Left ventricle myocardium superior (tissue), 1 donor: ENCODE measurements around the gene BATF. TPM values are rescaled to one million over a fixed set of nuclear protein-coding genes. Genes with fewer than 3 reads are reported as not detected.

ENCODE experiments used
- ATAC-seq: fragments of 200-7000 bp; cut with Tn5 transposase; one replicate; pipeline ENCODE4 v1.9.1; 2020; ENCODE audit warnings: mild to moderate bottlenecking, moderate library complexity
- DNase-seq: peaks from one replicate; pipeline ENCODE4 v3.0.0-alpha.2; 2020
- intact Hi-C: fragments of 100-400 bp; cut with micrococcal nuclease; formaldehyde crosslinking; loops from one replicate; pipeline ENCODE4 v1.11.0; 2022
- total RNA-seq: library from RNA; stranded (reverse); fragmentation: NEBNext Ultra II Directional; extraction: Animal tissue kit (Norgen Biotek cat#: 25700); gene quantifications from one replicate; pipeline ENCODE4 v1.2.1, GENCODE V29; 2021
- donor health status: DM: no; HTN: yes; CAD: no; lungs with severe emphysema.

BATF gene
- total RNA-seq, 1 donor from 2014 or later = 0.74 TPM

- intact Hi-C loops = no loop called here
- DNase-seq (no peak), ATAC-seq (no peak)
These were observed 30.9 kb downstream of the BATF start for GRCh38 chr14:75553157-75553556.

GRCh38 chr14:75553761-75554364 is 31.6 kb downstream of the BATF start:
- ATAC-seq (no peak), DNase-seq (no peak)
- intact Hi-C loops = no loop called here

GRCh38 chr14:75554482-75554881 is 32.2 kb downstream of the BATF start:
- intact Hi-C loops = no loop called here
- ATAC-seq (no peak), DNase-seq (no peak)

- ATAC-seq (no peak), DNase-seq (no peak)
- intact Hi-C loops = no loop called here
These were observed 36.2 kb downstream of the BATF start for GRCh38 chr14:75558440-75558839.

- ATAC-seq = no peak
- DNase-seq = no peak
- intact Hi-C loops = no loop called here
These were observed 36.8 kb downstream of the BATF start for GRCh38 chr14:75559045-75559444.

- no peak for DNase-seq
- intact Hi-C loops = no loop called here
- peak; percentile 13 for ATAC-seq
These were observed 37.4 kb downstream of the BATF start for GRCh38 chr14:75559451-75560222.

- peak; percentile 72 for DNase-seq
- ATAC-seq = peak; percentile 94
- intact Hi-C loops = no loop called here
These were observed 38.8 kb downstream of the BATF start for GRCh38 chr14:75561013-75561432.

- intact Hi-C loops = no loop called here
- ATAC-seq = no peak
- no peak for DNase-seq
These were observed 39.8 kb downstream of the BATF start for GRCh38 chr14:75562089-75562488.

- ATAC-seq (no peak), DNase-seq (no peak)
- intact Hi-C loops = no loop called here
These were observed 40.2 kb downstream of the BATF start for GRCh38 chr14:75562489-75562888.

GRCh38 chr14:75563931-75564330 is 41.7 kb downstream of the BATF start:
- DNase-seq = no peak
- ATAC-seq = no peak
- intact Hi-C loops = no loop called here

DNA sequence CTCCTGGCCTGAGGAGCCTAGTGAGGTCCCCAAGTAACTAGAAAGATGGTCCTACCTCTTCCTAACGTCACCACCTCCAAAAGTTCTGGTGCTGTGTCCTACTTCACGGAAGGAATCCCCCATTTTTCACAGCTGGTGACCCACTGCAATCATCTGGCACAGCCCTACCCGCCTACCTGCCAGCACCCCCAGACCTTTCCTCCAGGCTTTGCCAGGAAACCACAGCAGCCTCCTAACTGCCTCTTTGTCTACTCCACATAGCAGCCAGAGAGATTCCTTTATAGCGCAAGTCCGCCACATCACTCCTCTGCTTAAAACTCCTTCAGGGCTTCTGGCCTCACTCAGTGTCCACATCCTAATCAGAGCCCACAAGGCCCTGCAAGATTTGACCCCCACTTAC is 42.8 kb downstream of the BATF start:
- DNase-seq (no peak), ATAC-seq (no peak)
- intact Hi-C loops = no loop called here

DNA sequence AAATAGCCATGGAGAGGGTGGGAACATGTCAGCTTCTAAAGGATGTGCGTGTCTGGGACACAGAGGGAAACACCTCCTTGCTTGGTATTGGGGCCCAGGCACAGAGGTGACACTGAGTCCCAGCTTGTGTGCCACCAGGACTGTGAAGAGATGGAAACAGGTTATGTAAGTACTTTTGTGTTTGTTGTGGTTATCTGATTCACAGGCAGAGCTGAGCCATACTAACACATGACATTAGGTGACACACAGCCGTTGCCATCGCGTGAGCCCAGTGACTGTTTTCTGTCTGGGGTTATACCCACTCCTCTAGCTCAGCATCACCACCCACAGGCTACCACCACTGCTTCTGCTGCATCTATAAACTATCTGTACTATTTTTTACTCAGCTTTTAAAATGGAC is 44.1 kb downstream of the BATF start:
- intact Hi-C loops = no loop called here
- ATAC-seq (peak; percentile 70), DNase-seq (no peak)

GRCh38 chr14:75566752-75567151 is 44.5 kb downstream of the BATF start:
- intact Hi-C loops = no loop called here
- DNase-seq (no peak), ATAC-seq (no peak)

DNA sequence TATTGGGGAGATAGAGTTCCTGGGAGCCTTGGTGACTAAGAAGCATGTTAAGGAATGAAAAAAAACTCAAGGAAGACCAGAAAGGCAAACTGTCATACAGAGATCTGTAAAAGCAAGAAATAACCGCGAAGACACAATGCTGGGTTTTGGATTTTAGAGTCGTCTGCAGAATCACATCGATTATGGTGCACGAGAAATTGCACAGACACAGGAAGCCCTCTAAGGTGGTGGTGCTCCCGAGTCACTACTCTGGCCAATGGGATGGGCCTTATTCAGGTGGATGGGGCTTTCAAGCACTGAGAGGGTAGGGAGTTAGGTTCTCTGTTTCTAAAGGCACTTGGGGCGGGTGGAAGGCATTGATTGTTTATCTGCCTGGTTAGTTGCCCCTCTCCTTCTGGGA is 45.9 kb downstream of the BATF start:
- no peak for ATAC-seq
- intact Hi-C loops = no loop called here
- DNase-seq = no peak

DNA sequence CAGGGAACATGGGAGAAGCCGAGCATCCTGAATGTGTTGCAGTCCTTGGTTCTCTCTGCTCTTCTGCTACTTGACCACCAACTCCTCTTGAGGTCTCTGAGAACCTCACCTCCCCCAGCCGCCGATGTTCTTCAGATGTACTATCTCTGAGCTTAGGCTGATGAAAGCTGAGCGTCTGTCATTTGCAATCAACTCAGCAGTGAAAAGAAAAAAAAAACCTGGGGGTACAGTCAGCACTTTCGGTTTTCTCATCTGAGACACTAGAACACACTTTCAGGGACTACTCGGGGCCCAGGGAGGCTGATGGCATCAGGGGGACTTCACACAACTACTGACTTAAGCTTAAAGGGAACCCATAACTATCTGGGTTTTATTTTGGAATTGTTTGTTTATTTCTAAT is 46.5 kb downstream of the BATF start:
- DNase-seq (no peak), ATAC-seq (no peak)
- intact Hi-C loops = no loop called here

DNA sequence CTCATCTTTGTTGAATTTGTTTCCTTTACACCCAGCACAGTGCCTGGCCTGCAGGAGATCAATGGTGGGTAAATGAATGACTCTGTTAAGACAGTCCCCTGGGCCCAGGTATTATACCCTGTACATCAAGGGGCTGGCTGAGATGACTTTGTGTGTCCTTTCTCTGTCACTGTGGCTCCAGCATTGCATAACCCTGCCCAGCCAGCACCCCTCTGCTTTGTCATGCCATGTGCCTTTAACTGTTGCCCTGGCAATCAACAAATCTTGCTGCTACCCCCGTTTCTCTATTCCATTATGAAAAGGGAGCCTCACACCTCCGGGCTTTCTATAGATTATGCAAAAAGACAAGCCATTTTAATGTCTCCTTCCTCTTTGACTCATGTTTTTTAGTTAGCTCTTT is 48.5 kb downstream of the BATF start:
- intact Hi-C loops = no loop called here
- no peak for DNase-seq
- no peak for ATAC-seq

DNA sequence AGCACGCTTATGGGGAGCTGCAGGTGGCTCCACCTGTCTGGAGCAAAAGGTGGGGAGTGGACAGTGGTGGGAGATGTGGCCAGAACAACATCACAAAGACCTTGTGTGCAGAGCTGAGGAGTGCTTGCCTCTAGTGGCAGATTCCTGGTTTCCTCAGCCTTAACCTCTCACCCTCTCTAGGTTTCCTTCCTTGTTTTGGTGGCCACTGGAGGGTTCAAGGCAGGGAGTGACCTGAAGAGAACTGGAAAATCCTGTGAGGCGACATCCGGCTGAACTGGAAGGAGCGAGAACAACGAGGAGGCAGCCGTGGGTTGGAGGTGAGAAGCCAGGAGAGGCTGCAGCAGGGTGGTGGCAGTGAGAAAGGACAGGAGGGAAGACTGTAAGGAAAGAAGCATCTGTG is 49.8 kb downstream of the BATF start:
- no peak for DNase-seq
- intact Hi-C loops = no loop called here
- ATAC-seq = no peak

DNA sequence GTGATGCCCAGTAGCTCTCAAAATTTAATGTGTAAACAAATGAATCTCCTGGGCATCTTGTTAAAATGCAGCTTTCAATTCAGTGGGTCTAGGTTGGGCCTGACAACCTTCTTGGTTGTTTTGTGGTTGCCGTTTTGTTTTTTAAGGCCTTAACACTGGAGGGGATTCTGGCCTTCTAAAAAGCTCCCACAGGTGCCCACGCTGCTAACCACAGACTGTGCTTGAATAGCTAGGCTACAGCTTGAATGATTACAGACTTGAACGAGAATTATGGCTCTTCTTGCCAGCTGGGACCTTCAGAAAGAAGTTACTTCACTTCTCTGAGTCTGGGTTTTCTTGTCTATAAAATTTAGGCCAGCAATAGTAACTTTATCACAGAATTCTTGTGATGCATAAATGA is 54.8 kb downstream of the BATF start:
- no peak for DNase-seq
- no peak for ATAC-seq
- intact Hi-C loops = loop anchor here (2.0 kb wide), 1 partner anchor 72 kb away; no protein-coding TSS in a partner anchor

- intact Hi-C loops = loop anchor here (2.0 kb wide), 1 partner anchor 71 kb away; no protein-coding TSS in a partner anchor
- DNase-seq = peak; percentile 92
- peak; percentile 85 for ATAC-seq
These were observed 55.4 kb downstream of the BATF start for GRCh38 chr14:75577729-75578101.

GRCh38 chr14:75578102-75578785 is 56.0 kb downstream of the BATF start, which contains the start of gene FLVCR2:
FLVCR2 (plus strand) TSS chr14:75578620; CDS start chr14:75578973, 353 bp downstream.
- ATAC-seq (peak; percentile 88), DNase-seq (peak; percentile 91)
- intact Hi-C loops = no loop called here
